Tibial nerve (tissue), 3 donors: Measurements from ENCODE around the gene CDH20.

Source experiments
- CTCF ChIP-seq, 5 experiments: fragments of 200-600 bp in 3 of 5; fragments of 450-650 bp in 2 of 5; sonication (generic) in 3 of 5; IDR thresholded peaks; one replicate each; pipeline ENCODE4 v1.5.1; 2016 to 2019; ENCODE audit warnings: antibody characterized with exemption in 5 of 5, mild to moderate bottlenecking in 3 of 5, moderate library complexity in 2 of 5
- POLR2A ChIP-seq, 2 donors: fragments of 450-650 bp; IDR thresholded peaks; one replicate each; pipeline ENCODE4 v1.6.1; 2017; ENCODE audit warnings: antibody characterized with exemption in 2 of 2, mild to moderate bottlenecking in 2 of 2, moderate library complexity in 2 of 2

GRCh38 chr18:61602836-61603235, 269.6 kb downstream of the CDH20 start:
- TF ChIP-seq POLR2A (IDR thresholded peaks at IDR 0.05) (no peak), CTCF (IDR thresholded peaks at IDR 0.05) (no peak)
